ENCODE results near the gene SCAPER. TPM values are rescaled to one million over a fixed set of nuclear protein-coding genes. Genes with fewer than 3 reads are reported as not detected.
"Not testable (repeated sequence)": the region's sequence is repeated elsewhere in the genome, so short reads cannot be mapped to it uniquely, and the experiment has no call there.

SCAPER gene
- total RNA-seq, 1 experiment from 2014 or later, result 4.6 TPM

- in situ Hi-C loops (cut with HindIII; ENCODE audit: low pct_unique_long_range_greater_than_20kb, low sequenced_read_pairs), result no loop called here
- peak; percentile 93 for DNase-seq (ENCODE audit: low read depth)
Measured at GRCh38 chr15:76311100-76311953, 593.8 kb downstream of the SCAPER start, which contains the start of gene ETFA. Gene ETFA, minus strand, starts transcription at chr15:76311469. Its CDS starts 81 bp downstream, at chr15:76311388.

- in situ Hi-C loops (cut with HindIII; ENCODE audit: low pct_unique_long_range_greater_than_20kb, low sequenced_read_pairs), result no loop called here
Measured at GRCh38 chr15:76310475-76311099, 594.6 kb downstream of the SCAPER start.

GRCh38 chr15:76309601-76310330 lies 595.4 kb downstream of the SCAPER start:
- in situ Hi-C loops (cut with HindIII; ENCODE audit: low pct_unique_long_range_greater_than_20kb, low sequenced_read_pairs), result no loop called here
- peak; percentile 32 for DNase-seq (ENCODE audit: low read depth)

More at GRCh38 chr15:76310475-76311099, 594.6 kb downstream of the SCAPER start:
- DNase-seq (ENCODE audit: low read depth), result no peak

- DNase-seq (ENCODE audit: low read depth), result no peak
- in situ Hi-C loops (cut with HindIII; ENCODE audit: low pct_unique_long_range_greater_than_20kb, low sequenced_read_pairs), result no loop called here
Measured at GRCh38 chr15:76303909-76304308, 601.2 kb downstream of the SCAPER start.

GRCh38 chr15:76299786-76300185 lies 605.4 kb downstream of the SCAPER start:
- DNase-seq (ENCODE audit: low read depth), result no peak
- in situ Hi-C loops (cut with HindIII; ENCODE audit: low pct_unique_long_range_greater_than_20kb, low sequenced_read_pairs), result no loop called here

- in situ Hi-C loops (cut with HindIII; ENCODE audit: low pct_unique_long_range_greater_than_20kb, low sequenced_read_pairs), result no loop called here
Measured at GRCh38 chr15:76298986-76299385, 606.2 kb downstream of the SCAPER start.

GRCh38 chr15:76297951-76298350 lies 607.2 kb downstream of the SCAPER start:
- in situ Hi-C loops (cut with HindIII; ENCODE audit: low pct_unique_long_range_greater_than_20kb, low sequenced_read_pairs), result not testable (repeated sequence)

More at GRCh38 chr15:76298986-76299385, 606.2 kb downstream of the SCAPER start:
- DNase-seq (ENCODE audit: low read depth), result no peak

More at GRCh38 chr15:76297951-76298350, 607.2 kb downstream of the SCAPER start:
- DNase-seq (ENCODE audit: low read depth), result not testable (repeated sequence)

Other genes starting within 250 kb of the SCAPER start
- 76.2 and 121 TPM in 2 replicates for gene RCN2, start 26.4 kb upstream of the SCAPER start, total RNA-seq (2014; rRNA removed; shearing (Covaris generic); ENCODE audit: low replicate concordance)
- gene PSTPIP1, start 89.8 kb upstream of the SCAPER start, total RNA-seq (2014; rRNA removed; shearing (Covaris generic); ENCODE audit: low replicate concordance), result not detected in 2 replicates
- gene TSPAN3, start 165.8 kb upstream of the SCAPER start, total RNA-seq (2014; rRNA removed; shearing (Covaris generic); ENCODE audit: low replicate concordance), result 271 and 282 TPM in 2 replicates

All from Caki2 (cell line).